22Rv1 (cell line): ENCODE data around the gene BTBD9.

ENCODE experiments used
- ZFX ChIP-seq: fragments of 450-650 bp; IDR thresholded peaks from 2 replicates; pipeline ENCODE4 v1.6.1; 2017; ENCODE audit warnings: antibody characterized with exemption, borderline replicate concordance
- TF ChIP-seq, protein P1 (sequence below): fragments of 450-650 bp; IDR thresholded peaks from 2 replicates; pipeline ENCODE4 v1.5.1; 2017; ENCODE audit warnings: mild to moderate bottlenecking

DNA sequence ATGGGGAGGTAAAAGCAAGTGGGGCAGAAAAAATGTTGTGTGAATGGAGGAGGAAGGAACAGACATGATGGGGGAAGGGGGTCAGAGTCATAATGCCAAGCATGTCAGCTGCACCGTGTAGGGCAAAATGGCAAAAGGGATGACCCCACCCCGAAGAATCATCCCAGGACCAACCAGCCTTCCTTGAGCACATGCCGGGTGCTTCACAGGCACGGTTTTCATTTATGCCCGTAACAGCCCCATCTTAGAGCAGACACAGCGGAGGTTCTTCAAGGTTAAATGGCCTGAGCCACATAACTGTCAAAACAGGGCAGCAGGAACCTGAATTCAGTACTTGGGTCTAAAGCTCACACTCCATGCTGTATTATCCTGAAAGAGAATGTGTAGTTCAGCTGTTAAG, 498.0 kb downstream of the BTBD9 start:
- TF ChIP-seq, protein P1, sequence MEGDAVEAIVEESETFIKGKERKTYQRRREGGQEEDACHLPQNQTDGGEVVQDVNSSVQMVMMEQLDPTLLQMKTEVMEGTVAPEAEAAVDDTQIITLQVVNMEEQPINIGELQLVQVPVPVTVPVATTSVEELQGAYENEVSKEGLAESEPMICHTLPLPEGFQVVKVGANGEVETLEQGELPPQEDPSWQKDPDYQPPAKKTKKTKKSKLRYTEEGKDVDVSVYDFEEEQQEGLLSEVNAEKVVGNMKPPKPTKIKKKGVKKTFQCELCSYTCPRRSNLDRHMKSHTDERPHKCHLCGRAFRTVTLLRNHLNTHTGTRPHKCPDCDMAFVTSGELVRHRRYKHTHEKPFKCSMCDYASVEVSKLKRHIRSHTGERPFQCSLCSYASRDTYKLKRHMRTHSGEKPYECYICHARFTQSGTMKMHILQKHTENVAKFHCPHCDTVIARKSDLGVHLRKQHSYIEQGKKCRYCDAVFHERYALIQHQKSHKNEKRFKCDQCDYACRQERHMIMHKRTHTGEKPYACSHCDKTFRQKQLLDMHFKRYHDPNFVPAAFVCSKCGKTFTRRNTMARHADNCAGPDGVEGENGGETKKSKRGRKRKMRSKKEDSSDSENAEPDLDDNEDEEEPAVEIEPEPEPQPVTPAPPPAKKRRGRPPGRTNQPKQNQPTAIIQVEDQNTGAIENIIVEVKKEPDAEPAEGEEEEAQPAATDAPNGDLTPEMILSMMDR = no peak
- no peak for TF ChIP-seq ZFX
